Pancreas (tissue), 10 donors: Measurements from ENCODE around the gene OR2T8. TPM values are rescaled to one million over a fixed set of nuclear protein-coding genes. Genes with fewer than 3 reads are reported as not detected.

Source experiments
- ATAC-seq, 4 donors: fragments of 200-7000 bp; cut with Tn5 transposase; one replicate each; pipeline versions ENCODE4 v1.8.0 to v1.9.1; 2020; ENCODE audit warnings: mild to moderate bottlenecking in 4 of 4, moderate library complexity in 4 of 4
- DNase-seq, 6 donors: peaks; one replicate each; pipeline ENCODE4 v3.0.0-alpha.2; 2020
- FAIRE-seq: peaks from 2 replicates; lab custom pipeline; 2012; peaks lifted over from hg19 to GRCh38; lab: Jason Lieb, UNC
- H3K27ac ChIP-seq, 4 donors: fragments of 200-600 bp; sonication (generic); 1 replicate in 3 of 4; 2 replicates in 1 of 4; pipeline versions ENCODE4 v1.5.0 to v1.8.0; 2020
- H3K27me3 ChIP-seq, 4 donors: fragments of 200-600 bp; one replicate each; pipeline ENCODE4 v1.8.0; 2021
- H3K36me3 ChIP-seq, 3 donors: fragments of 200-600 bp; sonication (generic) in 1 of 3; one replicate each; pipeline versions ENCODE4 v1.5.0 to v1.8.0; 2020 to 2021
- H3K4me1 ChIP-seq, 3 donors: fragments of 200-600 bp; one replicate each; pipeline ENCODE4 v1.8.0; 2021
- H3K4me3 ChIP-seq, 4 donors: fragments of 200-600 bp; sonication (generic) in 2 of 4; one replicate each; pipeline versions ENCODE4 v1.5.0 to v1.8.0; 2020 to 2021
- H3K9me3 ChIP-seq, 4 donors: fragments of 200-600 bp; one replicate each; pipeline ENCODE4 v1.8.0; 2021
- CTCF ChIP-seq, 4 donors: fragments of 200-600 bp; sonication (generic) in 3 of 4; IDR thresholded peaks; one replicate each; pipeline versions ENCODE4 v1.5.0 to v1.8.0; 2021; ENCODE audit warnings: antibody characterized with exemption in 4 of 4
- WGBS, 2 donors: extraction: QIAGEN DNeasy Blood & Tissue Kit; methylation state at CpG; one replicate each; pipeline ENCODE4 v1.1.7; 2013; 5-methylcytosine and 5-hydroxymethylcytosine counted together
- intact Hi-C, 3 donors: fragments of 100-400 bp; cut with DNase I; formaldehyde crosslinking; loops; one replicate each; pipeline versions ENCODE4 v1.11.1 to v1.14.2; 2022
- polyA plus RNA-seq, 2 donors: library from polyadenylated mRNA; stranded (reverse); fragments of 200-250 nt; gene quantifications; one replicate each; pipeline ENCODE4 v1.2.3, GENCODE V29; 2013
- total RNA-seq, 6 donors: library from RNA; stranded (reverse); fragmentation: NEBNext Ultra II Directional in 4 of 6; extraction: Animal tissue kit (Norgen Biotek cat#: 25700) in 4 of 6; gene quantifications; one replicate each; pipeline versions ENCODE4 v1.2.1 to v1.2.4, GENCODE V29; 2021 to 2023
- donor health status: healthy with polysubstance abuse.
- donor health status: DM: no; HTN: no; CAD: no; lungs with moderate emphysema.
- donor health status: DM: no; HTN: no; CAD: no.
- donor health status: control.
- donor health status: control.
- donor health status: Bipolar disorder and iron deficiency.
- donor health status: DM: yes; HTN: yes; CAD: no.
- donor health status: DM: no; HTN: no; CAD: no.
- donor health status: DM: no; HTN: no; CAD: no.
- donor health status: DM: yes; HTN: yes; CAD: no.

OR2T8 gene
- total and polyA plus RNA-seq, 8 donors, result not detected

GRCh38 chr1:247908766-247909165 is 11.3 kb upstream of the OR2T8 start:
- FAIRE-seq, result no peak
- no peak for DNase-seq
- Histone ChIP-seq H3K36me3 (no peaks in the 10 kb centered on the region), H3K27me3 (no peaks in the 10 kb centered on the region), H3K9me3 (no peaks in the 10 kb centered on the region), H3K27ac (no peak overlapping the region), H3K4me3 (no peak overlapping the region), H3K4me1 (no peaks in the 10 kb centered on the region)
- no peak for ATAC-seq
- WGBS, 2 donors, result 55 to 70% methylated on average over 5 of the region's 5 CpGs
- intact Hi-C loops, result no loop called here
- TF ChIP-seq CTCF (IDR thresholded peaks at IDR 0.05), result no peak

GRCh38 chr1:247913786-247914185 is 6.3 kb upstream of the OR2T8 start:
- ATAC-seq, result no peak
- Histone ChIP-seq H3K27ac (no peak overlapping the region), H3K4me3 (no peak overlapping the region), H3K4me1 (no peaks in the 10 kb centered on the region), H3K36me3 (no peaks in the 10 kb centered on the region), H3K9me3 (no peaks in the 10 kb centered on the region), H3K27me3 (peaks cover 0 to 3% (median 0%) of the 10 kb centered on the region in 4 donors)
- TF ChIP-seq CTCF (IDR thresholded peaks at IDR 0.05), result no peak
- no peak for FAIRE-seq
- intact Hi-C loops, result no loop called here
- WGBS, 2 donors, result 49 to 63% methylated on average over 2 of the region's 2 CpGs
- DNase-seq, result no peak

GRCh38 chr1:247914941-247915662 is 5.0 kb upstream of the OR2T8 start:
- Histone ChIP-seq H3K27me3 (peaks cover 0 to 3% (median 0%) of the 10 kb centered on the region in 4 donors), H3K36me3 (no peaks in the 10 kb centered on the region), H3K27ac (no peak overlapping the region), H3K9me3 (no peaks in the 10 kb centered on the region), H3K4me1 (no peaks in the 10 kb centered on the region), H3K4me3 (no peak overlapping the region)
- ATAC-seq (no peak), FAIRE-seq (no peak), DNase-seq (no peak)
- TF ChIP-seq CTCF (IDR thresholded peaks at IDR 0.05), result no peak
- intact Hi-C loops, result no loop called here
- WGBS, 2 donors, result 31 to 42% methylated on average over 4 of the region's 4 CpGs

GRCh38 chr1:247923941-247924340 is 3.9 kb downstream of the OR2T8 start:
- DNase-seq, result no peak
- TF ChIP-seq CTCF (IDR thresholded peaks at IDR 0.05), result no peak
- FAIRE-seq, result no peak
- 38 to 40% methylated on average over 3 of the region's 3 CpGs for WGBS, 2 donors
- Histone ChIP-seq H3K27ac (no peak overlapping the region), H3K4me3 (no peak overlapping the region), H3K4me1 (no peaks in the 10 kb centered on the region), H3K27me3 (no peaks in the 10 kb centered on the region), H3K36me3 (no peaks in the 10 kb centered on the region), H3K9me3 (no peaks in the 10 kb centered on the region)
- no peak for ATAC-seq
- intact Hi-C loops, result no loop called here

- no peak within 1 kb of the TSS for H3K27ac ChIP-seq
- DNase-seq (no peak), ATAC-seq (no peak), FAIRE-seq (no peak)
- H3K27me3 ChIP-seq, result no peaks in the 10 kb centered on the region
- no peaks in the 10 kb centered on the region for H3K9me3 ChIP-seq
- H3K4me1 ChIP-seq, result no peaks in the 10 kb centered on the region
- no peak within 1 kb of the TSS for H3K4me3 ChIP-seq
- intact Hi-C loops, result no loop called here
- 73 to 74% methylated on average over 9 of the region's 9 CpGs for WGBS, 2 donors
- no peaks in the 10 kb centered on the region for H3K36me3 ChIP-seq
- TF ChIP-seq CTCF (IDR thresholded peaks at IDR 0.05), result no peak
Measured at GRCh38 chr1:247924868-247925267, 4.8 kb downstream of the OR2T8 start, which contains the start of gene OR2AJ1. Gene OR2AJ1 (plus strand): TSS chr1:247924889. CDS start chr1:247933769, 8,880 bp downstream.
